Uterus (tissue), 4 donors: ENCODE results near the gene FBN2. TPM values are rescaled to one million over a fixed set of nuclear protein-coding genes. Genes with fewer than 3 reads are reported as not detected.

Source experiments
- DNase-seq, 2 donors: peaks; one replicate each; pipeline ENCODE4 v3.0.0-alpha.2; 2019 to 2020
- H3K27ac ChIP-seq, 2 donors: fragments of 200-600 bp; sonication (generic); 1 replicate in 1 of 2; 2 replicates in 1 of 2; pipeline ENCODE4 v1.5.1; 2016 to 2018
- H3K27me3 ChIP-seq, 2 donors: fragments of 200-600 bp; sonication (generic); one replicate each; pipeline ENCODE4 v1.5.1; 2018 to 2019; ENCODE audit warnings: control low read depth in 1 of 2
- H3K36me3 ChIP-seq, 2 donors: fragments of 200-600 bp; sonication (generic); one replicate each; pipeline ENCODE4 v1.5.1; 2019; ENCODE audit warnings: control low read depth in 1 of 2
- H3K4me1 ChIP-seq, 2 donors: fragments of 200-600 bp; sonication (generic); one replicate each; pipeline ENCODE4 v1.5.1; 2018 to 2019; ENCODE audit warnings: control low read depth in 1 of 2
- H3K4me3 ChIP-seq, 2 donors: fragments of 200-600 bp; sonication (generic); 1 replicate in 1 of 2; 2 replicates in 1 of 2; pipeline ENCODE4 v1.5.1; 2018 to 2019; ENCODE audit warnings: mild to moderate bottlenecking in 1 of 2
- H3K9me3 ChIP-seq, 2 donors: fragments of 200-600 bp; sonication (generic); one replicate each; pipeline ENCODE4 v1.5.1; 2019; ENCODE audit warnings: control low read depth in 1 of 2
- POLR2A ChIP-seq, 2 donors: fragments of 450-650 bp; IDR thresholded peaks; one replicate each; pipeline ENCODE4 v1.6.1; 2016; ENCODE audit warnings: antibody characterized with exemption in 2 of 2, mild to moderate bottlenecking in 1 of 2, moderate library complexity in 1 of 2
- intact Hi-C: fragments of 100-400 bp; cut with DNase I; formaldehyde crosslinking; loops from one replicate; pipeline ENCODE4 v1.15.1; 2023; ENCODE audit warnings: low total_unique reads
- total RNA-seq, 4 donors: library from RNA; depleted of rRNA in 3 of 4; stranded (reverse); fragments of >200 nt in 3 of 4; gene quantifications; one replicate each; pipeline versions ENCODE4 v1.1.0 to v1.2.4, GENCODE V29; 2014 to 2023
- TF ChIP-seq, protein P1 (sequence below), 4 experiments: fragments of 200-600 bp in 2 of 4; fragments of 450-650 bp in 2 of 4; sonication (generic) in 2 of 4; IDR thresholded peaks; one replicate each; pipeline ENCODE4 v1.5.1; 2016 to 2019; ENCODE audit warnings: antibody characterized with exemption in 4 of 4, mild to moderate bottlenecking in 2 of 4, moderate library complexity in 1 of 4
- donor health status: DM: yes; HTN: yes; CAD: no.

The FBN2 gene
- total RNA-seq, 4 donors from 2014 or later = 1.0 to 389 (median 2.8) TPM

DNA sequence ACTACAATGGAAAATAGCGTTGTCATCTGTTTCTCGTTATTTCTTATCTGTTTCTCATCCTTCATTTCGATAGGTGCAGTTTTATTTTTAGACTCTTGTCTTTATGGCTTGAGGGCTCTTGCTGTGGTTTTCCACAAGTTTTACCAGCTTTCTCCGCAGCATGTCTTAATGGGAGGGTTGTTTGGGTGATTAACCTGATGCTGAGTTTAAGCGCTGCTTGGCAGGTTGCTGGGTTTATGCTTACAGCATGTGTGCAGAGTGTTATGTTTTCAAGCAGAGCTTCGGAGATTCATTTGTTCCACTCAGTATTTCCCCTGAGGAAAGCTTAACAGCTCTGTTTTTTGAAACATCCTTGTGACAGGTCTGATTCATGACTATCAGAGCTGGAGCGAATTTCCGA is 300.5 kb downstream of the FBN2 start:
- peak; percentile 36 to 47 for DNase-seq
- H3K27me3 ChIP-seq = no peaks in the 10 kb centered on the region
- no peak for TF ChIP-seq POLR2A (IDR thresholded peaks at IDR 0.05)
- TF ChIP-seq, protein P1, sequence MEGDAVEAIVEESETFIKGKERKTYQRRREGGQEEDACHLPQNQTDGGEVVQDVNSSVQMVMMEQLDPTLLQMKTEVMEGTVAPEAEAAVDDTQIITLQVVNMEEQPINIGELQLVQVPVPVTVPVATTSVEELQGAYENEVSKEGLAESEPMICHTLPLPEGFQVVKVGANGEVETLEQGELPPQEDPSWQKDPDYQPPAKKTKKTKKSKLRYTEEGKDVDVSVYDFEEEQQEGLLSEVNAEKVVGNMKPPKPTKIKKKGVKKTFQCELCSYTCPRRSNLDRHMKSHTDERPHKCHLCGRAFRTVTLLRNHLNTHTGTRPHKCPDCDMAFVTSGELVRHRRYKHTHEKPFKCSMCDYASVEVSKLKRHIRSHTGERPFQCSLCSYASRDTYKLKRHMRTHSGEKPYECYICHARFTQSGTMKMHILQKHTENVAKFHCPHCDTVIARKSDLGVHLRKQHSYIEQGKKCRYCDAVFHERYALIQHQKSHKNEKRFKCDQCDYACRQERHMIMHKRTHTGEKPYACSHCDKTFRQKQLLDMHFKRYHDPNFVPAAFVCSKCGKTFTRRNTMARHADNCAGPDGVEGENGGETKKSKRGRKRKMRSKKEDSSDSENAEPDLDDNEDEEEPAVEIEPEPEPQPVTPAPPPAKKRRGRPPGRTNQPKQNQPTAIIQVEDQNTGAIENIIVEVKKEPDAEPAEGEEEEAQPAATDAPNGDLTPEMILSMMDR (IDR thresholded peaks at IDR 0.05) = no peak
- H3K4me3 ChIP-seq = no peak overlapping the region
- H3K36me3 ChIP-seq = no peaks in the 10 kb centered on the region
- H3K4me1 ChIP-seq = no peaks in the 10 kb centered on the region
- H3K27ac ChIP-seq = peak overlapping the region; percentile 48 to 65
- no peaks in the 10 kb centered on the region for H3K9me3 ChIP-seq
- intact Hi-C loops = no loop called here

GRCh38 chr5:128237000-128237399 is 301.0 kb downstream of the FBN2 start:
- no peaks in the 10 kb centered on the region for H3K36me3 ChIP-seq
- no peak for TF ChIP-seq POLR2A (IDR thresholded peaks at IDR 0.05)
- TF ChIP-seq, protein P1 (IDR thresholded peaks at IDR 0.05) = no peak
- intact Hi-C loops = no loop called here
- H3K4me3 ChIP-seq = no peak overlapping the region
- DNase-seq = no peak
- H3K27me3 ChIP-seq = no peaks in the 10 kb centered on the region
- peak overlapping the region; percentile 48 to 65 for H3K27ac ChIP-seq
- H3K4me1 ChIP-seq = no peaks in the 10 kb centered on the region
- no peaks in the 10 kb centered on the region for H3K9me3 ChIP-seq

- intact Hi-C loops = no loop called here
- no peak overlapping the region for H3K27ac ChIP-seq
- TF ChIP-seq POLR2A (IDR thresholded peaks at IDR 0.05) = no peak
- TF ChIP-seq, protein P1 (IDR thresholded peaks at IDR 0.05) = no peak
- DNase-seq = no peak
- no peaks in the 10 kb centered on the region for H3K36me3 ChIP-seq
- H3K27me3 ChIP-seq = no peaks in the 10 kb centered on the region
- H3K4me1 ChIP-seq = no peaks in the 10 kb centered on the region
- no peaks in the 10 kb centered on the region for H3K9me3 ChIP-seq
- H3K4me3 ChIP-seq = no peak overlapping the region
Measured at GRCh38 chr5:128236334-128236733, 301.7 kb downstream of the FBN2 start.

GRCh38 chr5:128234928-128235641 is 303.0 kb downstream of the FBN2 start:
- Histone ChIP-seq H3K4me3 (no peak overlapping the region), H3K27me3 (no peaks in the 10 kb centered on the region), H3K27ac (no peak overlapping the region), H3K36me3 (no peaks in the 10 kb centered on the region), H3K9me3 (no peaks in the 10 kb centered on the region), H3K4me1 (no peaks in the 10 kb centered on the region)
- intact Hi-C loops = no loop called here
- DNase-seq = no peak
- no peak for TF ChIP-seq POLR2A (IDR thresholded peaks at IDR 0.05)
- TF ChIP-seq, protein P1 (IDR thresholded peaks at IDR 0.05) = no peak

DNA sequence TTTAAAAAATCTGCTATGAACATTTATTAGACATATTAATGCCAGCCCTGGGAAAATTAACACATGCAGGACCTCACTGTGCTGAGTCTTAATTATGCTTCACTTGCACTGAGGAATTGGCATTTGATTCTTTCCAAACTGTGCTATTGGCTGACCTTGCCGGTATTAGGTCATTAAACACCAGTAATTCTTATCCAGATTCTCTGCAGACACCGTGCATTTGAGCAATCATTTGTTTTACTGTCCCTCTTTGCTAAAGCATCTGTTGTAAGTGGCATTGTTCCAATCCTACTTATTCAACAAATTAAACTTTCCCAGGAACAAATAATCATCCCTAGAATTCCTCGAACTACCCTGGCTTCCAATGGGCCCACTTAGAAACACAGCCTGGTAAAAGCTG is 309.5 kb downstream of the FBN2 start:
- no peak overlapping the region for H3K4me3 ChIP-seq
- H3K36me3 ChIP-seq = no peaks in the 10 kb centered on the region
- H3K27me3 ChIP-seq = no peaks in the 10 kb centered on the region
- TF ChIP-seq, protein P1 (IDR thresholded peaks at IDR 0.05) = no peak
- no peak for TF ChIP-seq POLR2A (IDR thresholded peaks at IDR 0.05)
- H3K27ac ChIP-seq = peak overlapping the region in 1 of 2 donors; percentile 46
- no peak for DNase-seq
- intact Hi-C loops = no loop called here
- H3K9me3 ChIP-seq = no peaks in the 10 kb centered on the region
- no peaks in the 10 kb centered on the region for H3K4me1 ChIP-seq
